ENCODE measurements around the gene PCNA. TPM values are rescaled to one million over a fixed set of nuclear protein-coding genes. Genes with fewer than 3 reads are reported as not detected.

Gene PCNA
- total and polyA plus RNA-seq, 9 of the 15 experiments (the other 6 are each of a cell fraction or from before 2014, with no cell fraction given): 213 to 390 (median 291) TPM

DNA sequence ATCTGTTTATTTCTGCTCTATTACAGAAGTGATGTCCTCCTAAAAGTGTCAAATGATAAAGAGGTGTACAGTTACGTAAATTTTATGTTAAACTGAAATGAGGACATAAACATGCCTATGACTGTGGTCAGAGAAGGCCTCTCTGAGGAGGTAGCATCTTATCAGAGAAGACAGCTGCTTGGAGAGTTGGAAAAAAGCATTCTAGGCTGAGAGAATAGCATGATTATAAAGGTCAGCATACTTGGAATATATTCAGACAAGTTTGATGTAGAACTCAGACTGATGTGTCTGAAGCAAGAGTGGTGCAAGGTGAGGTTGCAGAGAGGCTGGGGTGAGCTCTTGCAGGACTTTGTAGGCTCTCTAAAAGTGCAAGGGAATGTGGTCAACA is 3.1 kb upstream of the PCNA start (continued):
- TF ChIP-seq, protein P1, sequence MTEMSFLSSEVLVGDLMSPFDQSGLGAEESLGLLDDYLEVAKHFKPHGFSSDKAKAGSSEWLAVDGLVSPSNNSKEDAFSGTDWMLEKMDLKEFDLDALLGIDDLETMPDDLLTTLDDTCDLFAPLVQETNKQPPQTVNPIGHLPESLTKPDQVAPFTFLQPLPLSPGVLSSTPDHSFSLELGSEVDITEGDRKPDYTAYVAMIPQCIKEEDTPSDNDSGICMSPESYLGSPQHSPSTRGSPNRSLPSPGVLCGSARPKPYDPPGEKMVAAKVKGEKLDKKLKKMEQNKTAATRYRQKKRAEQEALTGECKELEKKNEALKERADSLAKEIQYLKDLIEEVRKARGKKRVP (CRISPR knock-in tag; IDR thresholded peaks at IDR 0.05): no peak
- TF ChIP-seq SAP30 (IDR thresholded peaks at IDR 0.05; ENCODE audit: borderline replicate concordance, insufficient read depth, low read depth, low read length, poor library complexity, severe bottlenecking): no peak
- no peak for TF ChIP-seq TEAD1 (CRISPR knock-in tag; IDR thresholded peaks at IDR 0.05)
- TF ChIP-seq SMARCA5 (IDR thresholded peaks at IDR 0.05): no peak
- TF ChIP-seq ZFP91 (CRISPR knock-in tag; IDR thresholded peaks at IDR 0.05): no peak
- TF ChIP-seq DNMT1 (IDR thresholded peaks at IDR 0.05): no peak
- no peak for TF ChIP-seq OTX1 (CRISPR knock-in tag; IDR thresholded peaks at IDR 0.05)
- TF ChIP-seq HMGN3 (IDR thresholded peaks at IDR 0.05; ENCODE audit: borderline replicate concordance, extremely low read depth, insufficient read length, low read depth, low read length): no peak
- TF ChIP-seq, protein P2, sequence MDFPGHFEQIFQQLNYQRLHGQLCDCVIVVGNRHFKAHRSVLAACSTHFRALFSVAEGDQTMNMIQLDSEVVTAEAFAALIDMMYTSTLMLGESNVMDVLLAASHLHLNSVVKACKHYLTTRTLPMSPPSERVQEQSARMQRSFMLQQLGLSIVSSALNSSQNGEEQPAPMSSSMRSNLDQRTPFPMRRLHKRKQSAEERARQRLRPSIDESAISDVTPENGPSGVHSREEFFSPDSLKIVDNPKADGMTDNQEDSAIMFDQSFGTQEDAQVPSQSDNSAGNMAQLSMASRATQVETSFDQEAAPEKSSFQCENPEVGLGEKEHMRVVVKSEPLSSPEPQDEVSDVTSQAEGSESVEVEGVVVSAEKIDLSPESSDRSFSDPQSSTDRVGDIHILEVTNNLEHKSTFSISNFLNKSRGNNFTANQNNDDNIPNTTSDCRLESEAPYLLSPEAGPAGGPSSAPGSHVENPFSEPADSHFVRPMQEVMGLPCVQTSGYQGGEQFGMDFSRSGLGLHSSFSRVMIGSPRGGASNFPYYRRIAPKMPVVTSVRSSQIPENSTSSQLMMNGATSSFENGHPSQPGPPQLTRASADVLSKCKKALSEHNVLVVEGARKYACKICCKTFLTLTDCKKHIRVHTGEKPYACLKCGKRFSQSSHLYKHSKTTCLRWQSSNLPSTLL (IDR thresholded peaks at IDR 0.05): no peak
- TF ChIP-seq PML (IDR thresholded peaks at IDR 0.05; ENCODE audit: low read length): 0 out of 2 replicates have a peak, but pooled peaks have one; percentile 45
- no peak for TF ChIP-seq SIX5 (IDR thresholded peaks at IDR 0.05; ENCODE audit: borderline replicate concordance in 1 of 2, insufficient read depth in 1 of 2, low read depth in 1 of 2, low read length in 2 of 2)
- no peak for TF ChIP-seq STAT5B (CRISPR knock-in tag; IDR thresholded peaks at IDR 0.05)
- TF ChIP-seq ZNF449 (CRISPR knock-in tag; IDR thresholded peaks at IDR 0.05): no peak
- no peak for TF ChIP-seq BCL6 (CRISPR knock-in tag; IDR thresholded peaks at IDR 0.05)
- TF ChIP-seq CBFA2T2 (conservative IDR thresholded peaks at IDR 0.05): peak; percentile 53
- no peak for TF ChIP-seq BRD4 (IDR thresholded peaks at IDR 0.05)
- peak; percentile 53; the same call in 1 of the 2 replicates for TF ChIP-seq EP300 (IDR thresholded peaks at IDR 0.05; ENCODE audit: low read length)
- no peak for TF ChIP-seq ZNF140 (CRISPR knock-in tag; IDR thresholded peaks at IDR 0.05)
- TF ChIP-seq ZSCAN29 (IDR thresholded peaks at IDR 0.05): no peak
- no peak for TF ChIP-seq ZZZ3 (IDR thresholded peaks at IDR 0.05)
- no peak for TF ChIP-seq CSDE1 (IDR thresholded peaks at IDR 0.05)
- peak; percentile 58; the same call in 1 of the 2 replicates for TF ChIP-seq CTBP1 (IDR thresholded peaks at IDR 0.05; ENCODE audit: borderline replicate concordance)
- TF ChIP-seq CCAR2 (IDR thresholded peaks at IDR 0.05; ENCODE audit: low read depth, low read length): no peak
- TF ChIP-seq ZNF324 (CRISPR knock-in tag; IDR thresholded peaks at IDR 0.05): no peak
- no peak for TF ChIP-seq ZNF644 (tag; IDR thresholded peaks at IDR 0.05; ENCODE audit: low read depth)
- TF ChIP-seq MTA2 (IDR thresholded peaks at IDR 0.05; ENCODE audit: low read depth): peak; percentile 48; the same call in 1 of the 2 replicates
- TF ChIP-seq RBM17 (IDR thresholded peaks at IDR 0.05; ENCODE audit: borderline replicate concordance, low read depth, low read length): no peak

Measured in K562 (cell line).